GM23338 (cell line): Measurements from ENCODE around the gene ERO1B. TPM values are rescaled to one million over a fixed set of nuclear protein-coding genes. Genes with fewer than 3 reads are reported as not detected.

Experiments used
- ATAC-seq: fragments of 200-7000 bp; cut with Tn5 transposase; 3 replicates; pipeline ENCODE4 v1.9.1; 2020
- DNase-seq: peaks from one replicate; pipeline ENCODE4 v3.0.0-alpha.2; 2015; ENCODE audit warnings: low spot score
- H2AFZ ChIP-seq: fragments of 200-600 bp; sonication (generic); 2 replicates; pipeline ENCODE4 v1.8.0; 2016; ENCODE audit warnings: antibody characterized with exemption, mild to moderate bottlenecking, moderate library complexity
- H3F3A ChIP-seq: fragments of 200-600 bp; sonication (generic); replicated peaks from 2 replicates; pipeline ENCODE4 v1.8.0; 2017; ENCODE audit warnings: antibody characterized with exemption, mixed run types, low read depth
- H3K27ac ChIP-seq: fragments of 200-600 bp; sonication (generic); 2 replicates; pipeline ENCODE4 v1.6.1; 2016; ENCODE audit warnings: low read depth
- H3K27me3 ChIP-seq: fragments of 200-600 bp; sonication (generic); 2 replicates; pipeline ENCODE4 v1.8.0; 2016; ENCODE audit warnings: mild to moderate bottlenecking, mixed run types, moderate library complexity; ENCODE audit not compliant: insufficient read depth
- H3K36me3 ChIP-seq: fragments of 200-600 bp; sonication (generic); 2 replicates; pipeline ENCODE4 v1.8.0; 2016; ENCODE audit warnings: mild to moderate bottlenecking; ENCODE audit not compliant: insufficient read depth
- H3K4me1 ChIP-seq: fragments of 200-600 bp; sonication (generic); 2 replicates; pipeline ENCODE4 v1.8.0; 2016; ENCODE audit warnings: mild to moderate bottlenecking, moderate library complexity; ENCODE audit not compliant: insufficient read depth
- H3K4me2 ChIP-seq: fragments of 200-600 bp; sonication (generic); 2 replicates; pipeline ENCODE4 v1.7.1; 2017; ENCODE audit warnings: mixed run types
- H3K4me3 ChIP-seq: fragments of 200-600 bp; sonication (generic); 2 replicates; pipeline ENCODE4 v1.6.1; 2016; ENCODE audit warnings: mixed run types
- H3K79me2 ChIP-seq: fragments of 200-600 bp; sonication (generic); replicated peaks from 2 replicates; pipeline ENCODE4 v1.8.0; 2017; ENCODE audit warnings: mild to moderate bottlenecking; ENCODE audit not compliant: insufficient read depth
- H3K9me2 ChIP-seq: fragments of 200-600 bp; sonication (generic); 2 replicates; pipeline ENCODE4 v1.8.0; 2017; ENCODE audit not compliant: insufficient read depth
- H4K20me1 ChIP-seq: fragments of 200-600 bp; sonication (generic); replicated peaks from 2 replicates; pipeline ENCODE4 v1.8.0; 2017; ENCODE audit warnings: mild to moderate bottlenecking; ENCODE audit not compliant: insufficient read depth
- H3K27ac Mint-ChIP-seq: 2 replicates; pipeline ENCODE4 v1.8.0; 2020; ENCODE audit warnings: inconsistent platforms, mild to moderate bottlenecking, moderate library complexity, mixed read lengths
- H3K27me3 Mint-ChIP-seq: 3 replicates; pipeline ENCODE4 v1.8.0; 2022; ENCODE audit warnings: low read depth, mild to moderate bottlenecking, moderate library complexity, mixed read lengths, inconsistent platforms; ENCODE audit not compliant: insufficient read depth, poor library complexity
- H3K36me3 Mint-ChIP-seq: 3 replicates; pipeline ENCODE4 v1.8.0; 2021; ENCODE audit warnings: low read depth, mild to moderate bottlenecking, inconsistent platforms, moderate library complexity, mixed read lengths
- H3K4me1 Mint-ChIP-seq: 3 replicates; pipeline ENCODE4 v1.8.0; 2020; ENCODE audit warnings: mild to moderate bottlenecking, inconsistent platforms, mixed read lengths
- H3K4me3 Mint-ChIP-seq: 3 replicates; pipeline ENCODE4 v1.8.0; 2021; ENCODE audit warnings: moderate library complexity, mild to moderate bottlenecking, inconsistent platforms, mixed read lengths
- H3K9me3 Mint-ChIP-seq: 3 replicates; pipeline ENCODE4 v1.8.0; 2020; ENCODE audit warnings: moderate library complexity, mild to moderate bottlenecking, inconsistent platforms, mixed read lengths
- CREB1 ChIP-seq: fragments of 250-450 bp; sonication (Bioruptor Pico); IDR thresholded peaks from 2 replicates; pipeline ENCODE4 v1.5.0; 2020; ENCODE audit warnings: low read depth, mild to moderate bottlenecking, moderate library complexity
- CTCF ChIP-seq, 2 experiments: fragments of 200-600 bp in 1 of 2; sonication (generic) in 1 of 2; conservative IDR thresholded peaks; 2 replicates each; pipeline versions ENCODE4 v1.5.1 to v1.6.1; 2016 to 2017; ENCODE audit warnings: antibody characterized with exemption in 2 of 2, low read depth in 2 of 2, mild to moderate bottlenecking in 2 of 2, moderate library complexity in 1 of 2
- ETS1 ChIP-seq: IDR thresholded peaks from 2 replicates; pipeline ENCODE4 v1.6.1; 2016; ENCODE audit warnings: antibody characterized with exemption
- EZH2 ChIP-seq: fragments of 200-600 bp; sonication (generic); IDR thresholded peaks from one replicate; pipeline ENCODE4 v1.8.0; 2017; ENCODE audit warnings: antibody characterized with exemption, mild to moderate bottlenecking, low read depth; ENCODE audit not compliant: unreplicated experiment
- EZH2phosphoT487 ChIP-seq: fragments of 200-600 bp; sonication (generic); IDR thresholded peaks from one replicate; pipeline ENCODE4 v1.8.1; 2018; ENCODE audit warnings: antibody characterized with exemption; ENCODE audit not compliant: unreplicated experiment
- JUNB ChIP-seq: IDR thresholded peaks from one replicate; pipeline ENCODE4 v1.6.1; 2016; ENCODE audit warnings: antibody characterized with exemption; ENCODE audit not compliant: unreplicated experiment
- NANOG ChIP-seq: IDR thresholded peaks from 2 replicates; pipeline ENCODE4 v1.6.1; 2016; ENCODE audit warnings: antibody characterized with exemption, borderline replicate concordance
- POLR2AphosphoS5 ChIP-seq: IDR thresholded peaks from 2 replicates; pipeline ENCODE4 v1.6.1; 2016; ENCODE audit warnings: antibody characterized with exemption, low read depth
- REST ChIP-seq: IDR thresholded peaks from one replicate; pipeline ENCODE4 v1.6.1; 2018; ENCODE audit warnings: antibody characterized with exemption; ENCODE audit not compliant: unreplicated experiment
- STAT1 ChIP-seq: IDR thresholded peaks from one replicate; pipeline ENCODE4 v1.6.1; 2016; ENCODE audit warnings: antibody characterized with exemption; ENCODE audit not compliant: unreplicated experiment
- ZNF114 ChIP-seq: fragments of 250-450 bp; sonication (Bioruptor Pico); IDR thresholded peaks from 2 replicates; pipeline ENCODE4 v1.5.0; 2020; ENCODE audit warnings: mild to moderate bottlenecking, moderate library complexity
- ZNF331 ChIP-seq: fragments of 250-450 bp; sonication (Bioruptor Pico); IDR thresholded peaks from 2 replicates; pipeline ENCODE4 v1.5.0; 2020; ENCODE audit warnings: low read depth, mild to moderate bottlenecking, moderate library complexity
- ZNF462 ChIP-seq: fragments of 250-450 bp; sonication (Bioruptor Pico); IDR thresholded peaks from 2 replicates; pipeline ENCODE4 v1.5.0; 2020; ENCODE audit warnings: mild to moderate bottlenecking, moderate library complexity
- polyA plus RNA-seq: library from polyadenylated mRNA; unstranded; fragments of >200 nt; fragmentation: Nextera tagmentation; extraction: Ambion mirVana; gene quantifications from 2 replicates; pipeline ENCODE4 v1.2.1, GENCODE V29; 2016
- total RNA-seq: library from RNA; depleted of rRNA; stranded (reverse); fragments of >200 nt; shearing (Covaris generic); gene quantifications from 2 replicates; pipeline ENCODE4 v1.2.3, GENCODE V29; 2014

Gene ERO1B
- total and polyA plus RNA-seq, 2 experiments from 2014 or later: 2.4 to 3.6 TPM

- peaks cover 5% of the 10 kb centered on the region; the same call in 1 of the 2 replicates for H3K4me1 ChIP-seq
- TF ChIP-seq ETS1 (no peak), EZH2 (no peak), ZNF331 (no peak), ZNF114 (CRISPR knock-in tag) (no peak), EZH2phosphoT487 (no peak), CTCF (conservative IDR thresholded peaks at IDR 0.05; ENCODE audit: low read depth in 2 of 2) (no peak), STAT1 (no peak), CREB1 (CRISPR knock-in tag) (no peak), ZNF462 (CRISPR knock-in tag) (no peak), REST (no peak), POLR2AphosphoS5 (no peak), NANOG (no peak), JUNB (no peak)
- no peaks in the 10 kb centered on the region for H3K79me2 ChIP-seq
- no peak overlapping the region for H2AFZ ChIP-seq
- Mint-ChIP-seq H3K27ac (no peak overlapping the region), H3K36me3 (peaks cover 12% of the 10 kb centered on the region), H3K27me3 (no peaks in the 10 kb centered on the region), H3K9me3 (peaks cover 11% of the 10 kb centered on the region; the same call in 2 of the 3 replicates), H3K4me3 (no peak overlapping the region), H3K4me1 (peaks cover 13% of the 10 kb centered on the region)
- H3K27ac ChIP-seq: no peak overlapping the region
- no peak for ATAC-seq
- no peak overlapping the region for H3K4me3 ChIP-seq
- no peaks in the 10 kb centered on the region for H3K9me2 ChIP-seq
- H3F3A ChIP-seq: no peaks in the 10 kb centered on the region
- DNase-seq: no peak
- no peaks in the 10 kb centered on the region for H3K36me3 ChIP-seq
- H4K20me1 ChIP-seq: no peaks in the 10 kb centered on the region
- no peak overlapping the region for H3K4me2 ChIP-seq
- no peaks in the 10 kb centered on the region for H3K27me3 ChIP-seq
Observed at GRCh38 chr1:236207569-236207968, 74.2 kb downstream of the ERO1B start.
